LNCaP clone FGC (cell line): ENCODE measurements around the gene SIK3.

Experiments
- DNase-seq: peaks from one replicate; pipeline ENCODE4 v3.0.0-alpha.2; 2011; ENCODE audit warnings: low read depth
- H3K4me3 ChIP-seq: 2 replicates; pipeline ENCODE4 v1.5.1; 2011; ENCODE audit warnings: mild to moderate bottlenecking, low read depth, low read length, control low read depth
- TF ChIP-seq, protein P1 (sequence below): IDR thresholded peaks from 2 replicates; pipeline ENCODE4 v1.5.1; 2012; ENCODE audit warnings: mild to moderate bottlenecking; ENCODE audit not compliant: control insufficient read depth, insufficient read depth; ENCODE audit errors: extremely low read depth

Gene SIK3

DNA sequence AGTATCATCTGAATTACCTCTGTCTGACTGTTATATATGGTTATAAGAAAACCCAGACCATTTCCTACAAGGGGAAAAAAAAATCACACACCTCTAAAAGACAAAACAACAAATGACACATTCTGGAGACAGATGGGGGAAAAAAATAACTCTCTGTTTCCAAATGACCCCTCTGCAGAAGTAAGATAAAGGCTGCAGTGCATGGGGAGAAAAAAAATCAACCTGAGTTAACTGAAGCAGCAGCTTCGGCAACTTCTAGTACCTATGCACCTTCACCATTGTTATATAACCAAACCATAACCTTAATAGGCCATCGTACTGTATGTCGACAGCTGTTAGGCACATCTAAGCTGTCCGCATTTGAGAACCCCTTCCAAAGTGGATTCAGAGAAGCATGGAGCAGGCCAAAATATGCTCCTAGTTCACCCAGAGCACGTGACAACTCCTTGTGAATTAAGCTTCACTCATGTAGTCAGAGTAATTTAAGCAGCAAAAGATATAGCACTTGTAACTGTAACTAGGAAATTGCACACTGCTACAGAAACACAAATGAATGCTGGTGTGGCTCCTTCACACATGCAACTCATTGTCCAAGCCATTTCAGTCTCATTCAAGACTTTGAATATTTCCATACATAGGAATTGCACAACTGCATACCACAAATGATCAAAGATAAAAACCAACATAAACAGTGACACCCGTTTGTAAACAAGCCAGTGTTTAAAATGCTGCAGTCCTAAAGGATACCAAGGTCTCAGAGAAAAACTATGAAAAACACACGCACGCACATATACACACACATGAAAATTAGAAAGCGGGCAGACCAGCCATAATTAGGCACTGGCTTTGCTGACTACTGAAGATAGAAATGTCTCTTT, 2.7 kb downstream of the SIK3 start:
- TF ChIP-seq, protein P1, sequence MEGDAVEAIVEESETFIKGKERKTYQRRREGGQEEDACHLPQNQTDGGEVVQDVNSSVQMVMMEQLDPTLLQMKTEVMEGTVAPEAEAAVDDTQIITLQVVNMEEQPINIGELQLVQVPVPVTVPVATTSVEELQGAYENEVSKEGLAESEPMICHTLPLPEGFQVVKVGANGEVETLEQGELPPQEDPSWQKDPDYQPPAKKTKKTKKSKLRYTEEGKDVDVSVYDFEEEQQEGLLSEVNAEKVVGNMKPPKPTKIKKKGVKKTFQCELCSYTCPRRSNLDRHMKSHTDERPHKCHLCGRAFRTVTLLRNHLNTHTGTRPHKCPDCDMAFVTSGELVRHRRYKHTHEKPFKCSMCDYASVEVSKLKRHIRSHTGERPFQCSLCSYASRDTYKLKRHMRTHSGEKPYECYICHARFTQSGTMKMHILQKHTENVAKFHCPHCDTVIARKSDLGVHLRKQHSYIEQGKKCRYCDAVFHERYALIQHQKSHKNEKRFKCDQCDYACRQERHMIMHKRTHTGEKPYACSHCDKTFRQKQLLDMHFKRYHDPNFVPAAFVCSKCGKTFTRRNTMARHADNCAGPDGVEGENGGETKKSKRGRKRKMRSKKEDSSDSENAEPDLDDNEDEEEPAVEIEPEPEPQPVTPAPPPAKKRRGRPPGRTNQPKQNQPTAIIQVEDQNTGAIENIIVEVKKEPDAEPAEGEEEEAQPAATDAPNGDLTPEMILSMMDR: no peak
- no peak for DNase-seq
- no peak overlapping the region for H3K4me3 ChIP-seq

DNA sequence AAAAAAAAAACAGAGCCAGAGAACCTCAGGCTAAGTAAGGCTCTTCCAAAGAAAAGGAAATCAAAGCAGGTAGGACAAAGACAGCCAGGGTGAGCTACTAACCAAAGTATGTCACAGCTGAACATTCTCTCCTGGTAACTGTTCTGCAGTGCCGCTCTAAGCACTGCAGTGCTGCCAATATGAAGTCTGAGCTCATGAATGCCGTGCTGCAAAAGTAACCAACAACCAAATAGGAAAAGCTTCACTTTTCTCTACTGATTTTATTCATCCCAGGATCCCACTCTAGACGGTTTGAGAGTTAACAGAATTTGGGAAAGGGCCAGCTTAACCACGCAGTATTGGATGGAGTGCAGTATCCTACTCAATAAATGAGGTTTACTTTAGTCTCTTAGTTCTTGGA, 3.5 kb downstream of the SIK3 start:
- TF ChIP-seq, protein P1: no peak
- DNase-seq: no peak
- no peak overlapping the region for H3K4me3 ChIP-seq

DNA sequence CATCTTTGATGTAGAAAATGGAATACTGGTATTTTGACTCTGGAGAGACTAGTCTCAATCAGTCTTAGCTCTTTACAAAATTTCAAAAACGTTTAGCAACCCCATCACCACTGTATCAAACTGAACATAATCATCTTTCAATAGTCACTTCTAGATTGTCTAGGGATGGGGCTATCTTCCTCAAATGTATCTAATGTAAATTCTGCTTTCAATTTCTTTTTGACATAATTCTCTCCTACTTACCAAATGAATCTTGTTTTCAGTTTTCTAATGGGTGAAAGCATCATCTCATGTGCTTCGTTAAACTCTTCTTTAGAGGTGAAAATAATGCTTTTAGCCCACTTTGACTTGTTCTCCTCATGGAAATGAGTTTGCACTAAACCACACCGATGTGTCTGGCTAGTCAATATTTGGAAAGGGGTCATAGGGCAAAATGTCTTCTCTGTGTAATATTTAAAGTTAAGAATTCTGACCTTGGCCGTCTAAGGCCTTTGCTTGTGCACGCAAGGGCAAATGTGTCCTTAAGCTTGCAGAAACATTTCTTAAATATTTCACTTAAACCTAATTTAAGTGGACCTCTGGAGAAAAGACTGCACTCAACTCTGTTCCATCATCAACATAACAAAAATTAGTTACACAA, 5.2 kb downstream of the SIK3 start:
- TF ChIP-seq, protein P1: no peak
- H3K4me3 ChIP-seq: no peak overlapping the region
- no peak for DNase-seq

DNA sequence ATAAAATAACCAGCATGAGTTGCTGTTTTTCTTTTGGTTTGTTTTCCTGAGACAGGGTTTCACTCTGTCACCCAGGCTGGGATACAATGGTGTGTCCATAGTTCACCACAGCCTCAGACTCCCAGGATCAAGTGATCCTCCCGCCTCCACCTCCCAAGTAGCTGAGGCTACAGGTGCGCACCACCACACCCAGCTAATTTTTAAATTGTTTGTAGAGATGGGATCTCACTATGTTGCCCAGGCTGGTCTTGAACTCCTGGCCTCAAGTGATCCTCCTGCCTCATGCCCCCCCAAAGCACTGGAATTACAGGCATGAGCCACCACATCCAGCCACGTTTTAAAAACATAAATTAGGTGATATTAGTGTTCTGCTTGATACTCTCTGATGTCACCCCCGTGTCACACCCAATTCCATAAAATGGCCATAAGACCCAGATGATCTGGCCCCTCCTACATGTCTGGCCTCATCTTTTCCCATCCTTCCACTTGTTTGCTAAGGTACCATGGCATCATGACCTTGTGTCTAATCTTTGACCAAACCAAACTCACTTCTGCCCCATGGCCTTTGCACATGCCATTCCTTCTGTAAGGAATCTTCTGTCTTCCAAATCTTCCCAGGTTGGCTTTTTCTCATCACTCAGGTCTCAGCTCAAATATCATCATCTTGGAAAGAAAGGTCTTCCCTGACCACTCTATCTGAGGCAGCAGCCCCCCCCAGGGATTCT, 6.3 kb downstream of the SIK3 start:
- DNase-seq: no peak
- no peak overlapping the region for H3K4me3 ChIP-seq
- TF ChIP-seq, protein P1: no peak

DNA sequence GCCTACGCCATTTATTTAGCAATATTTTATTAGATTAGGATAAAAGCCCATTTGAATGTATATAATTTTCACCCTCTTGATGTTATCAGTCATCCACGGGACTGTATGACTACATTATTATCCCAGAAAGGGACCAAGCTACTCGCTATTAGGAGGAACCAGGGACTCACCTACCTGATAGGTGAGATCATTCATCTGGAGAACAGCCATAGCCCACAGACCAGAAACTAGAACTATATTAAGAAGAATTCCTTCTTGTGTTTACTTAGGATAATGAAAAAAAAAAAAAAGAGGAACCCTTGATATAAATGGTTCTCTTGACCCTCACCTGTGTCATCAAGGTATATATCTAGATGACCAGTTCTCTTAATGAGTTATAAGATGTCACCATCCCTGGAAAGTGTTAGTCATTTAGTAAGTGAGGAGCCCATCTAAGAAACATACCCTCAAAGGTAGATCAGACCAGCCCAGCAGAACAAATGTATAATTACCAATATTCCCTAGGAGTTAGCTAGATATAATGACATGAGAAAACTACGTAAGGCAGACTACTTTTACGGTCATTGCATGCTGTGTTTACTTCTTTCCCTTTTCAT, 8.0 kb downstream of the SIK3 start:
- no peak overlapping the region for H3K4me3 ChIP-seq
- no peak for DNase-seq
- TF ChIP-seq, protein P1: no peak

DNA sequence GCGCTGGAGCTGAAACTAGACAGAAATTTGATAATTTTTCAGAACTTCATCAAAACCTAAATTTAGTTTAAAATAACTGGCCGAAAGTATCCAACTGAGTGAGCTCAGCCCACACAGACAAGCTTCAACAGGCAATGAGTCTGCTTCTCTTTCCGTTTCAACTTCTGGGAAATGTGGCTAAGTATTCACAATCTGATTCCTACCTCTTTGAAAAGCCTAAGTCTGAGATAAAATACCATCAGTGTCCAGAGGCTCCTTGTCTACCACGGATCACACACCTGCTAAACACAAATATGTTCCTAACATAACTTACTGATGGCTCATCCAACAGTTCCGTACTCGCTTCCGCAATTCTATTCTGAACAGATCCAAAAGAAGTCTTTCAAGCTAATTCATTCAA, 8.5 kb downstream of the SIK3 start:
- no peak overlapping the region for H3K4me3 ChIP-seq
- TF ChIP-seq, protein P1: no peak
- DNase-seq: no peak
